ENCODE data around the gene POU3F3.

Gene POU3F3

GRCh38 chr2:104841744-104842143 lies 12.2 kb upstream of the POU3F3 start:
- H3K27ac ChIP-seq (ENCODE audit: extremely low read depth, low read depth, low read length) = 0 out of 2 replicates have a peak overlapping the region, but pooled peaks have one; percentile 79
- POLR2A ChIA-PET = interaction anchor here (1.1 kb wide), 1 partner anchor 12 kb away, joined by 4 read pairs; the partner anchor contains the start of gene POU3F3
- no peaks in the 10 kb centered on the region for H3K36me3 ChIP-seq (ENCODE audit: control insufficient read depth in 2 of 2, insufficient read depth in 1 of 2, low read length in 2 of 2)
- TF ChIP-seq OSR2 (tag by site-specific recombination; IDR thresholded peaks at IDR 0.05) (no peak), ZNF639 (tag by site-specific recombination; IDR thresholded peaks at IDR 0.05) (no peak), ZNF18 (tag by site-specific recombination; IDR thresholded peaks at IDR 0.05) (no peak), ZSCAN5A (tag by site-specific recombination; IDR thresholded peaks at IDR 0.05) (no peak), ZNF558 (tag by site-specific recombination; IDR thresholded peaks at IDR 0.05) (no peak), MEIS1 (CRISPR knock-in tag; IDR thresholded peaks at IDR 0.05; ENCODE audit: borderline replicate concordance) (no peak), ZNF76 (tag by site-specific recombination; IDR thresholded peaks at IDR 0.05; ENCODE audit: borderline replicate concordance, low read depth) (no peak), ZBTB26 (tag by site-specific recombination; optimal IDR thresholded peaks at IDR 0.05) (no peak), GFI1B (tag by site-specific recombination; IDR thresholded peaks at IDR 0.05) (no peak), ZNF548 (tag by site-specific recombination; IDR thresholded peaks at IDR 0.05) (no peak), ZNF341 (tag by site-specific recombination; IDR thresholded peaks at IDR 0.05; ENCODE audit: low read depth) (no peak), BCL11A (tag by site-specific recombination; IDR thresholded peaks at IDR 0.05; ENCODE audit: low read depth) (no peak), ZNF658 (tag by site-specific recombination; IDR thresholded peaks at IDR 0.05) (no peak), YY1 (tag by site-specific recombination; IDR thresholded peaks at IDR 0.05) (no peak), ZNF596 (tag by site-specific recombination; IDR thresholded peaks at IDR 0.05) (no peak), ZNF175 (tag by site-specific recombination; IDR thresholded peaks at IDR 0.05) (no peak)
- CTCF ChIA-PET = interaction anchor here (0.5 to 2.2 kb wide), 3 partner anchors 8 to 356 kb away, joined by 3 to 10 read pairs (median 5); no protein-coding TSS in a partner anchor
- no peak overlapping the region for H3K4me3 ChIP-seq (ENCODE audit: low read depth, low read length)
- H3K4me1 ChIP-seq (ENCODE audit: control insufficient read depth, insufficient read depth, low read length) = peaks cover 20% of the 10 kb centered on the region
- no peaks in the 10 kb centered on the region for H3K9me3 ChIP-seq (ENCODE audit: control insufficient read depth, insufficient read depth, low read depth, low read length)

GRCh38 chr2:104844807-104845551 lies 8.9 kb upstream of the POU3F3 start:
- POLR2A ChIA-PET = interaction anchor here (0.6 kb wide), 1 partner anchor 15 kb away, joined by 3 read pairs; no protein-coding TSS in a partner anchor
- TF ChIP-seq KLF9 (tag by site-specific recombination; IDR thresholded peaks at IDR 0.05; ENCODE audit: low read depth) (peak; percentile 51; the same call in 1 of the 2 replicates), GFI1B (tag by site-specific recombination; IDR thresholded peaks at IDR 0.05) (no peak), ZNF558 (tag by site-specific recombination; IDR thresholded peaks at IDR 0.05) (no peak), ZBTB6 (tag by site-specific recombination; IDR thresholded peaks at IDR 0.05) (no peak), ZNF692 (tag by site-specific recombination; IDR thresholded peaks at IDR 0.05) (no peak), SP7 (tag by site-specific recombination; IDR thresholded peaks at IDR 0.05) (no peak), ZEB2 (tag by site-specific recombination; IDR thresholded peaks at IDR 0.05) (peak; percentile 63; the same call in 1 of the 2 replicates), ZNF174 (tag by site-specific recombination; IDR thresholded peaks at IDR 0.05) (no peak), PBX3 (CRISPR knock-in tag; IDR thresholded peaks at IDR 0.05) (no peak), ZBTB8A (tag by site-specific recombination; IDR thresholded peaks at IDR 0.05) (peak; percentile 27; the same call in 1 of the 2 replicates)

More at GRCh38 chr2:104844807-104845551, 8.9 kb upstream of the POU3F3 start:
- H3K4me3 ChIP-seq (ENCODE audit: low read depth, low read length) = peak overlapping the region; percentile 53
- no peaks in the 10 kb centered on the region for H3K36me3 ChIP-seq (ENCODE audit: control insufficient read depth in 2 of 2, insufficient read depth in 1 of 2, low read length in 2 of 2)
- CTCF ChIA-PET = interaction anchor here (0.9 to 1.0 kb wide), 2 partner anchors 29 to 413 kb away, joined by 4 to 6 read pairs; no protein-coding TSS in a partner anchor
- H3K4me1 ChIP-seq (ENCODE audit: control insufficient read depth, insufficient read depth, low read length) = peaks cover 29% of the 10 kb centered on the region
- H3K9me3 ChIP-seq (ENCODE audit: control insufficient read depth, insufficient read depth, low read depth, low read length) = no peaks in the 10 kb centered on the region
- peak overlapping the region; percentile 77; the same call in 1 of the 2 replicates for H3K27ac ChIP-seq (ENCODE audit: extremely low read depth, low read depth, low read length)

Measured in HEK293 (cell line).